ENCODE measurements around the gene BTRC.

GRCh38 chr10:101562231-101562630, 208.3 kb downstream of the BTRC start:
- TF ChIP-seq CTCF (IDR thresholded peaks at IDR 0.05) (no peak), POLR2A (IDR thresholded peaks at IDR 0.05) (no peak)
